Hepatic stellate cell (primary cell): ENCODE results near the gene CCR9.

Source experiments
- DNase-seq: peaks from one replicate; pipeline ENCODE4 v3.0.0; 2011; ENCODE audit warnings: low spot score

The CCR9 gene

GRCh38 chr3:45937206-45938042 lies 51.1 kb downstream of the CCR9 start:
- DNase-seq = no peak

GRCh38 chr3:45938043-45938435 lies 51.7 kb downstream of the CCR9 start:
- DNase-seq = no peak

- peak; percentile 79 for DNase-seq
These were observed 52.5 kb downstream of the CCR9 start for GRCh38 chr3:45938864-45939263.

GRCh38 chr3:45939341-45939771 lies 53.0 kb downstream of the CCR9 start:
- no peak for DNase-seq

DNA sequence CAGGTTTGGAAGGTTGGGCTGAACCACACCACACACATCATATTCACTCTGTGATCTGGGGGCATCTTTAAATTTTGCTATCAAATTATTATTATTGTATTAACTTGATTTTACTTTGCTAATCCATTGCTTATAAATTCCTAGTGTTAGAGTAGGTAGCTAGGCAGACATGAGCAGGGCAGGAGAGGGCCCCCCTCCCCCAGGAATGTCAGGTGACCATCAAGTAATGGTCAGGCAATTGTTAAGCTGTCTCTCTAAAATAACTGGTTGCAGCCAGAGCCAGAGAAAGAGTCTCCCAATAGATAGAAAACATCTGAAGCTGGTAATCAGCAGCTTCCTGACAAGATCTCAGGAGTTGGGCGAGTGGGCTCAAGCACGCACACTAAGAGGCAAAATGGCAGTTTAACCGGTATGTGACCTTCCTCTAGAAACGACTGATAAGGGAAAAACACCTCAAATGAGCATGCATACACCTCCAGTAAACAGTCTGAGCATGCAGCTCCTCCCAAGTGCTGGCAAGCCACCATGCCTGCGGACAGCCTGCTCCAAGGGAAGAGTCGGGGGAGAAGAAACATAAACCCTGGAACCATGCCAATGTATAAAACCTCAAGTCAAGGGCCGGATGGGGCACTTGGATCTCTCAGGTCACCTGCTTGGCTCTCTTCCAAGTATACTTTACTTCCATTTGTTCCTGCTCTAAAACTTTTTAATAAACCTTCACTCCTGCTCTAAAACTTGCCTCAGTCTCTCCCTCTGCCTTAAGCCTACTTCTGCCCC lies 53.8 kb downstream of the CCR9 start:
- no peak for DNase-seq

- DNase-seq = no peak
These were observed 54.5 kb downstream of the CCR9 start for GRCh38 chr3:45940781-45941365.

- DNase-seq = no peak
These were observed 55.9 kb downstream of the CCR9 start for GRCh38 chr3:45942051-45942825.

DNA sequence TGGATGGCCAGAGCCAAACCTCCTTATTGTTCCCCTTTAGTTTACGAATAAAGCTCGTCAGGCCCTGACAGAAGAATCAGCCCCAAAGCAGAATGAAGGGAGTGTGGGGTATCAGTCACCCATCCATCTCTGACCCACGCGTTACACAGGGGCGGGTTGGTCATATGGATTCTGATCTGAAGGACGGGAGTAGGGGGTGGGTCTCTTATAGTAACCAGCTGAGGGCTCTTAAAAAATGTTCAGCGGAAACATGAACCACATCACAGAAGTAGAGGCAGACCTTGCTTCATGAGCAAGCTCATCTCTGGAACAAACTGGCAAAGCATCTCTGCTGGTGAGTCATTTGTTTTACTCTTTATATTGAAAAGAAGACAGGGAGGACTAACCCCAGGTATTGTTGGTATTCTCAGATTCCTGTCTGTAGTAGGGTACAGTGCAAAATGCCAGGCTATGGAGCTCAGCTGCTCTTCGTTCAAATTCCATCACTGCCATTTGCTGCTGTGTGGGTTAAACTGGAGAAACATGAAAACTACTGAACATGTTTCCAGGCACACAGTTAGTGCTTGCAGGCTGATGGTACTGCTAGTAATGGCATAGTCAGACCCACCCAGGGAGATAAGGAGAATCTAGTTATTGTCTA lies 57.0 kb downstream of the CCR9 start, which contains the start of gene CXCR6:
Gene CXCR6 (plus strand): TSS at position 258 of the 640 bp plus-strand sequence. CDS start 3,018 bp downstream, outside the sequence.
- no peak for DNase-seq

- no peak for DNase-seq
These were observed 58.7 kb downstream of the CCR9 start for GRCh38 chr3:45944830-45945620.

GRCh38 chr3:45946307-45946706 lies 60.0 kb downstream of the CCR9 start:
- DNase-seq = no peak

GRCh38 chr3:45946875-45947274 lies 60.5 kb downstream of the CCR9 start:
- no peak for DNase-seq

DNA sequence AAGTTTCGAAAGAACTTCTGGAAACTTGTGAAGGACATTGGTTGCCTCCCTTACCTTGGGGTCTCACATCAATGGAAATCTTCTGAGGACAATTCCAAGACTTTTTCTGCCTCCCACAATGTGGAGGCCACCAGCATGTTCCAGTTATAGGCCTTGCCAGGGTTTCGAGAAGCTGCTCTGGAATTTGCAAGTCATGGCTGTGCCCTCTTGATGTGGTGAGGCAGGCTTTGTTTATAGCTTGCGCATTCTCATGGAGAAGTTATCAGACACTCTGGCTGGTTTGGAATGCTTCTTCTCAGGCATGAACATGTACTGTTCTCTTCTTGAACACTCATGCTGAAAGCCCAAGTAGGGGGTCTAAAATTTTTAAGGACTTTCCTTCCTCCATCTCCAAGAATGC lies 61.0 kb downstream of the CCR9 start:
- DNase-seq = no peak

DNA sequence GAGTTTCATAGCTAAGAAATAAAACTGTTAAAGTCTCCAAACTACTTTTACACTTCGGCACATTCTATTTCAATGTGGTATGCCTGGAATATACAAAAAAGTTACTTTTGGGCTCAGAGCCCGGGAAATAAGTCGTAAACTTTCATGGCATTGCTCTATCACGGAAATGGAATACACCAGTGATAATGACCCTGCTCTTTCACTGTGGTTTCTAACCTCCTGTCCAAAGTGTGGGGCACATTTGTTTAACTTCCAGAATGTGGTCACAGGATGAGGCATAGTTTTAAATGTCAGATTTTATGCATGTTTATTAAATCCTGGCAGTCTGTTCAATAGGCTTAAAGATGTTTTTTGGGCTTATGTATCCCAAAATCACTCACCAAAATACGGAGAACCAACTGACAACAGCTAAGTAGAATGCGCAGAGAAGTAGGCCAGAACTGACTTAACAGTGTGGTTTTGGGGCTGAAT lies 62.0 kb downstream of the CCR9 start:
- DNase-seq = no peak

GRCh38 chr3:45948881-45949280 lies 62.5 kb downstream of the CCR9 start:
- no peak for DNase-seq

DNA sequence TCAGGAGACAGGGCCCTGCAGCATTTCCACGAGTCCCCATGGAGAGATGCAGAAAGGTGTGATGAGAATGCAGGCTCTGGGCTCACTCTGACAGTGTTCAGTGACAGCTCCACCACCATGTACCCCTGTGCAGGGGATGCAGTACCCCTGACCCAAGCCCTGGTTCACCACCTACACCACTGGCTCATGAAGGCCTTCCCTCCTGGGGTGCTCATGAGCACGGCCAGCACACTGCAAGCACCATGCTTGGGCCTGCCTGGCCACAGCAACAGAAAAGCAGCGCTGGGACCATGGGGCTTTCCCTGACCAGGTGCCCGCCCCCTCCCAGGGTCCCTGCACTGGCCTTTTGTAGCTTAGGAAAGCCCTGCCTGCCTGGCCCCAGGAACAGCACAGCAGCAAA lies 63.1 kb downstream of the CCR9 start:
- DNase-seq = no peak

GRCh38 chr3:45950131-45950530 lies 63.8 kb downstream of the CCR9 start:
- DNase-seq = no peak

DNA sequence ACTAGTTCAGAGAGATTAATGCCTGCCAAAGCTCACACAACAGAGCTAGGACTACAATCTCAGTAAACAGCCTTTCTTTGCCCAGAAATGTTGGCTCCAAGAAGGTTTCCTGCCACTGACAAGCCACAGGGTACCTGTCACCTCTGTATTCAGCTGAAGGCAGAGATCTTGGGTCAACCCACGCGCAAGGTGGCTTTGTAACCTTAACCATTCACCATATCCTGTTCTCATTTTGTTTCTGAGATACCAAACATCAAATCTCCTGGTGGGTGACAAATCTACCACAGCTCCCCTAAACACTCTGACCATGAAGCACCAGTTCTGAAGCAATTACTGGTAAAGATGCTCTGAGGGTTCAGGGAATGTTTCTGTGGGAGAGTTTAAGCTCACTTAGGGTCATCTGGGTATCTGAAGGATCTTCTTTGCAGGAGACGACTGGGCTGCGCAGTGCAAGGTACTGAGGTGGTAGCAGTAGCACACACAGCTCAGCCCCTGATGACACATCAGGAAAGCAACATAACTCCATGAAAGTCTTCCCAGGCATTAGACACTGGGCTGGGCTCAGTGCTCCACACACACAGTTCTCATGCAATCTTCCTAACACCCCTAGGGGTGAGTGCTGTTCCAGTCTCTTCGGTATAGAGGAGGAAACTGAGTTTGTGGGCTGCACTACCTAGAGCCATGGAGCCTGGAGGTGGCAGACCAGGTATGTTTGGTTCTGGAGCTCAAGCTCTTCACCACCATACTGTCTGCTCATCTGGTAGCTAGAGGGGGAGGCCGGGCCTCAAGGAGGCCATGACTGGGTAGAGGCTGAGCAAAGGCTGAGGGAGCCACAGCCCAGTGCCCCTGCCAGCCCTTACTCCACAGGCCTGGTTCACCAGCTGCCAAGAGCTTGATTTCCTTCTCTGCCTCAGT lies 64.6 kb downstream of the CCR9 start:
- DNase-seq = no peak

- DNase-seq = no peak
These were observed 65.6 kb downstream of the CCR9 start for GRCh38 chr3:45951946-45952345.

DNA sequence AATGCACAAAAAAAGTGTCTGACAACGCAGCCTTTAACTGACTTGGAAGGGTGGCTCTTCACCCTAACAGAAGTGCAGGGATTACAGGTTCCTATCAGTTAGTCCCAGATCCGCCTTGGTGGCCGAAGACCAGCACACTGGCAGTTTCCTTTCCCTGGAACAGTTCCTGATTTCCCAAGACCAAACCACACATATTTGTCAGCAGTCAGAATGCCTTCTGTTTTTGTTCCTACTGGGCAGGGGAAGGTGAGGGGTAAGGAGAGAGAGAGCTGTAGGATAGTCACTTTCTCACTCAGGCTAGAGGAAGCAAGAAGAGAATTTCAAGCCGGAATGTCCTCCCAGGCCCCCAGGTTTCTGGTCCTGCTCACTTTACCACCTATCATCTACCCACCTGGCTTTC lies 66.1 kb downstream of the CCR9 start:
- DNase-seq = no peak
